GM19397 (cell line): ENCODE data around the gene BDNF.
"Not testable (repeated sequence)": the region's sequence is repeated elsewhere in the genome, so short reads cannot be mapped to it uniquely, and the experiment has no call there.

Source experiments
- ATAC-seq: cut with Tn5 transposase; IDR thresholded peaks from one replicate; pipeline ENCODE4 v1.9.1; 2021; ENCODE audit warnings: mild to moderate bottlenecking, moderate library complexity; ENCODE audit not compliant: unreplicated experiment

The BDNF gene

GRCh38 chr11:27700351-27701301 is at the start of gene BDNF:
Gene BDNF, minus strand, starts transcription at chr11:27700455. Its CDS starts 41,891 bp downstream, at chr11:27658564.
- peak; percentile 34 for ATAC-seq

DNA sequence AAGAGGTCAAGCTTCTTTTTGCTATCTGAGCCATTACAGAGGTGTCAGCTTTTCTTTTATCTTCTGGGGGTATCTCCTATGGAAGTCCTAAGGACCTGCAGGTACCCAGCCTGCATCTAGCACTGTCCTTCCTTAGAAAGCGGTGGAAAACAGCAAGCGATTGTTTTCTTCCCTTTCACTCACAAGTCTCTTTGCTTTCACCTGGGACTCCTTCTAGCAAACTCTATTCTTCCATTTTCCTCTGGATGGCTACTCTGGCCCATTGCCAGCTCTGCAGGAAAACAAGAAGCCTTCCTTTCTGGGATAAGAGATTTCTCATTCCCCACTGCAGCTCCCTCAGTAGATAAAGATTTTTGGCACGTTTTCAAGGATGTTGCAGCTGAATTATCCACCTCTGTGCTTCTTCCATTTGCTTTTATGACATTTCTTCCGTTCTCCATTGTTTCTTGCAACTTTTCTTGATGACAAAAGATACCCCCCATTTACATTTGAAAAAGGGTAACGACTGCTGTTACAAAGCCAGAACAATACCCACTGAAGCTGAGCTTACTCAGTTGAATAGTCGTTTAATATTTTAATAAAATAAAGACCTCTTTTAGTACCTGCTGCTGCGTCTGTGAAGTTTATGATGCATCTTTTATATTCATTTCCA is 40.2 kb upstream of the BDNF start:
- no peak for ATAC-seq

GRCh38 chr11:27735281-27735680 is 35.0 kb upstream of the BDNF start:
- no peak for ATAC-seq

- not testable (repeated sequence) for ATAC-seq
These were observed 31.5 kb upstream of the BDNF start for GRCh38 chr11:27731803-27732202.

GRCh38 chr11:27726981-27727380 is 26.7 kb upstream of the BDNF start:
- ATAC-seq: no peak

GRCh38 chr11:27723687-27724086 is 23.4 kb upstream of the BDNF start:
- no peak for ATAC-seq

DNA sequence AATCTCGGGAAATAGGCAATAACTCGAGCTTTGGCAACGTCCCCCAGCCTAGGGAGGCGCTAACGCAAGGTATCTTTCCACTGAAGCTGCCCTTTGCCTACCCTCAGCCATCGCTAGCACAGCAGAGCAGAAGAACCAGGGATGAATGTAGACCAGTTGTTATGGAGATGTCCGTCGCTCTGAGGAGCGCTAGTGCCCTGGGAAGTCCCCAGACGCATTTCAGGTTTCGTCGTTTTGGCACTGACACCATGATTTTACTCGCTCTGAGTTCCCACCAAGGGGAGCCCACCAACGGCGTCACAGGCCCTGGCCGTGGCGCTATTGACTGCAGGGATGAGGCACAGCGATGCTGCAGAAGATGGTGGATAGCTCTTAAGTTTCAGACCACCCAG is 22.7 kb upstream of the BDNF start:
- peak; percentile 26 for ATAC-seq

GRCh38 chr11:27722117-27722952 is 22.1 kb upstream of the BDNF start:
- ATAC-seq: peak; percentile 45

DNA sequence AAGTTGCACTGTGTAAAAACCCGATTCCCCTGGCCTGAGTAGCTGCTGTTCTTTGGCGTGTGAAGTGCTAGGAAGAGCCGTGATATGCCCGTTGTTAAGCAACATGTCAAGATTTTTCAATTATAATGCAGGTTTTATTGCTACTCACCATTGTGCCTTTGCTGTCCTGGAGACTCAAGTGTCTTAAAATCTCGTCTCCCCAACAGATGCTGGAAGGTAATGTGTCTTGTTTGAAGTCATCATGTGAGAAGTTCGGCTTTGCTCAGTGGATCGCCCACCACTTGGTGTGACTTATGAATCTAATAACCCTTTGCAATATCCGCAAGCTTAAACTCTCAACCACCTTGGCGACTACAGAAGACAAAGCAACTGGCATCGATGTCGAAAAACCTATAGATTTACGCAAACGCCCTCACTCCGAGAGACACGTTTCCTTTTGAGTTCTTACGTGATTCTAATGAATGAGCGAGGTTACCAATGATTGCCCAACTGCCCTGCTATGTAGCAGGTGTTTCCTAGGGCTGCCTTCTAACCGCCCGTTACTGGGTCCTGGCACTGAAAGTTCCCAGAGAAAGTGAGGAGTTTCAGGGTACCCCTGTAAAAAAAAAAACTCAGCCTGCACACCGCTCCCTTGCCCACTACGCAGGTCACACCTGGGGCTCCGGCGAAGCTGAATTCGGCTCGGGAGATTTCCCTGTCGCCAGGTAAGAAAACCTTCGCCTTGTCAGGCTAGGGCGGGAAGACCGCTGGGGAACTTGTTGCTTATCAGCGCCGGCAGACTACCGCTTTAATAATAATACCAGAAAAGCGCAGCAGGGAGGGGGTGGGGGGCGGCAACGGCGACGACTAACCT is 21.2 kb upstream of the BDNF start:
- no peak for ATAC-seq

DNA sequence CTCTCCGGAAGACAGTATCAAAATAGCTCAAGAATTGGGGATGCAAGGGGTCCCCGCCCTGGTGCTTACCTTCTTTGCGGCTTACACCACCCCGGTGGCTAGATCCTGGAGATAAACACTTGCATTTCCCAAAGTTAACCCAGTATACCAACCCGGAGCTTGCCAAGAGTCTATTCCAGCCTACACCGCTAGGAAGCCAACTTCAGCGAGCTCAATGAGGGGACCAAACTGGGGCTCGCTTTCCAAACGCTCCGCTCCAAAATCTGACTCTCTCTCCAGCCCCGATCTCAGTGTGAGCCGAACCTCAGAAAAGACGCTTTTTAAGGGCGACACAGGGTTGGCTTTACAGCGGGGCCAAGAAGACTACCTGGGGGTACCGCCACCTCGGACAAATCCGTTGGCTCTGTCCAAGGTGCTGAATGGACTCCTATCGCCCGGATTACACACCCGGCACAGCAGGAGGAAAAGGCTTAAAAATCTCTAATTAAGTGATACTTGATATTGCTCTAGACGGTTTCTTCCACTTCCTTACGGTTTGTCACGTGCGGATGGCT is 20.1 kb upstream of the BDNF start:
- no peak for ATAC-seq

DNA sequence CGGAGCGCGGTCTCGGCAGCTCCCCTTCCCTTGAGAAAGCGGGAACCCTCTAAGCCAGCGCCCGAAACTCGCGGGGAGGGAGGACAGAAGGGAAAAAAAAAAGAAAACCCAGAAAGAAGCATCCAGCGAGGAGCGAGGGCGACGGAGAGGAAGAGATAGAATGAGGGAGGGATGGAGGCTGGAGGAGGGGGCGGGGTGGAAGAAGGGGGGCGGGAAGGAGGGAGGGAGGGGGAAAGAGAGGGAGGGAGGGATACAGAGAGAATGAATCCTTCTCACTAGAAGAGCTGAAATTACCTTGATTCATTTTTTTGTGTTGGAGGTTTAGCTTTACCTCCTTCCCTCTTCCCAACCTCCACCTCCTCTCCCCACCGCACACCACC is 19.3 kb upstream of the BDNF start:
- ATAC-seq: no peak

DNA sequence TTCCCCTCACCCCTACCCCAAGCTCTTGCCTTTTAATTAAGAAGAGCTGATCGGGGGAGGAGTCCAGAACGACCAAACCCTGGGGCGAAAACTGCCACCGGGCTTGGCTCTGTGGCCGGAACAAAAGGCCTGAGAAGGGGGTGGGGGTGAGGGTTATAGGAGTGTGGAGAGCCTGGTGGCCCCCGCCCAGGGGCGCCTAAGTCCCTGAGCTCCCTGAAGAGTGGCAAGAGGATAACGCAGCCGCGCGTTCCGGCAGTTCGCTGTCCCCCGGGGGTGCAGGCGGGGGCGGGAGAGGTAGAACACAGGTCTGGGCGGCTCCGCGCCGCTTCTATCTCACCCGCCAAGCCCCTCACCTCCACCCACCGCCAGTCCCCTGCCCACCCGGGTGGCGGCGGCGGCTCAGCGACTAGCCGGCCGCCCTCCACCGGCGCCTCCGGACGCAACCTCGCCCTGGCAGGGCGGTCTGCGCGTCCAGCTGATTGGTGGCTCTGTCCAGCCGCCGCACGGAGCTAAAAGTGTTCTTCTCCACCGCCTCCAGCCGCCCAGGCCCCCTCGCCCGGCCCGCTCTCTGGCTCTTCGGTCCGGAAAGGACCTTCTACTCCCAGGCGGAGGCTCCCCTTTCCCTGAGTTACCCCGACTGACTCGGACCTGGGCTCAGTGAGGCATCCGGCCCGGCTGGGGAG is 18.7 kb upstream of the BDNF start:
- no peak for ATAC-seq

DNA sequence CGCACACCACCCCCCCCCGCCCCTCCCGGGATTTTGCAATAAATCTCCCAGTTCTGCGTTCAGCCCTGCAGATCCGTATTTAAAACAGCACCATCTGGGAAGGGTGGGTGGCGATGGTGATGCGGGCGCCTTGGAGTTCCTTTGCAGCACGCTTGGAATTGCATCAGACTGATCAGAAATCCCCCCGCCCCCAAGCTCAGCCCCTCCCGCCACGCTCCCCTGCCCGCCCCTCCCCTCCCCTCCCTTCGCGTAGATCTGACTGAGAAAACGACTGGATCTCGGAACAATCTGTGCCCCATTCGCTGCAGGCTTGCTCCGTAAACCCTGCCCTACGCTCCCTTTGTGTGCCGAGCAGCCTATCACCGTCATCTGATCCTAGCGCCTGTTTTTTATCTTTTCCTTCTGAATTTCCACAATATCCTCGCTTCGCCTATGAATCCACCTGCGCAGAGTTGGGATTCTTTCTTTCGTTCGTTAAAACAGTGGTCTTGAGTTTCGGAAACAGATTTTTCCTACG is 18.1 kb upstream of the BDNF start:
- ATAC-seq: no peak

DNA sequence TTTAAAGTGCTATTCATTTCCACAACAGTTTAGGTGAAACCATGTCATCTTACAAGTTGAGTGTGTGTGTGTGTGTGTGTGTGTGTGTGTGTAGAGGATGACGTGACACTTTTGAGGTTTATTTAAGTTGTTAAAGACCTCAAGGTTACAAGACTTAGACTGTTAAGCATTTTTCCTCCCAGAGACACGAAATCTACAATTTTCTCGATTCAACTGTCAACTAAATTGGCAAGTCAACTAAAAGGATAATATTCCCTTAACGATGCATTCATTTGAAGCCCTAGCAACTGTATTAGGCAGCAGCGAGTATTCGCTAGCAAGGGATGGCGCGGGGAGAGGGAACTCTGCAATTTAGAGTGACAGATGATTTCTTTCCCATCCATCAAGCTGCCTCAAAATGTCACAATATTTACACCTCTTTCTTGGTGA is 17.6 kb upstream of the BDNF start:
- no peak for ATAC-seq

GRCh38 chr11:27717377-27717776 is 17.1 kb upstream of the BDNF start:
- ATAC-seq: no peak

DNA sequence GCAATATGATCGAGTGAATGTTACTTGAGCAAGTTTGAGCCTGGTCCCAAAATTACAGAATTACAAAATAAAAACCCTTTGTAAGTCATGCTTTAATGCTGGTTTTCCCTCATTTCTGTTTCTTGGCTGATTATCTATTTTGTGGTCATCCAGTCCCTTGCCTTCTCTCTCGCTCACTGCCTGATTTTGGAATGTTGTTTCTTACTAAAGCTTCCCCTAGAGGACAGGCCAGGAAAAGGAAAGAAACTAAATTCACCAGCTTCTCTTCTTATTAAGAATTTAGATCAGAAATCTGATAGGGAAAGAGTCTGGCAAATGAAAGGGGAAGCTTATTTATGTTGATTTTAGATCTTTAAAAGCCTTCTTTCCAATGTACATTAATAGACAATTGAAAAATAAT is 16.6 kb upstream of the BDNF start:
- ATAC-seq: no peak

DNA sequence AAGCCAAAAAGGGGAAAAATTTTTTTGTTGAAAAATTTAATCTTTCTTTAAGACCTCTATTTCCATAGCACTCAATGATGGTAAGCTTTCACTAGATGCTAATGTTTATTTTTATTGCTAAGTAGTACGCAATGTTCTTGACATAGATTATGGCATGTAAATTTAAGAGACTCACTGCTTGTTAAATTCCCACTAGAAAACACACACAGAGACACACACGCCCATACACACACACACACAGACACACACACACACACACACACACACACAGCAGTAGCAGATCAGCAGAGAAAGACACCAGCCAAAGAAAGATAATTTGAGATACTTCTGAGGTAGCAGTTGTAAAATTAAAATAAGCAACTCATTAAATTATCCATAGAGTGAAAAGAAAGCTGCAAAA is 16.0 kb upstream of the BDNF start:
- no peak for ATAC-seq

DNA sequence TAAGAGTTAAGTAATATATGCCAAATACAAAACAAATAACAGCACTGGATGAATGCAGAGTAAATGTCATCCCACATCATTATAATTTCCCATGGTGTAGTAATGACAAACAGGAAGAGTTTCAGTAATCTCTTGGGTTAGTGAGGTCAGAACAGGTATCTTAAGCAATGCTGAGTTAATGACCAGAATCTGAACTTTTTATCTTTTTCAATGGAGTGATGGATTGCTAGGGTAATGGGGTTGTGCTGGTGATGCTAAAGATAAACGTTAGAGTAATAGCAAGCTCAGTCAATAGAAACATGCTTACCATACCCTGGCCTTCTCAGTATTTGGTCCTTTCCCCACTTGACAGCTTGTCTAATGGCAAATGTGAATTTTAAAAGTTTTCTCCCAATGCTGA is 11.5 kb upstream of the BDNF start:
- no peak for ATAC-seq

- no peak for ATAC-seq
These were observed 10.3 kb upstream of the BDNF start for GRCh38 chr11:27710536-27710935.
